ENCODE measurements around the gene HMBS. TPM values are rescaled to one million over a fixed set of nuclear protein-coding genes. Genes with fewer than 3 reads are reported as not detected.
A peak's percentile ranks its signal among the peaks of the same experiment; 100 is the strongest.
"Not testable (repeated sequence)": the region's sequence is repeated elsewhere in the genome, so short reads cannot be mapped to it uniquely, and the experiment has no call there.

HMBS gene
- total RNA-seq, 2 experiments from 2014 or later, result 31.2 to 33.8 TPM

- ChIA-PET CTCF (interaction anchor here (1.0 to 1.5 kb wide), 6 partner anchors 11 to 84 kb away, joined by 3 to 5 read pairs (median 4); partner anchors contain the start of genes C2CD2L, CBL, NLRX1 and VPS11), POLR2A (interaction anchor here (0.5 to 2.2 kb wide), 9 partner anchors 13 to 66 kb away, joined by 3 to 10 read pairs (median 3); partner anchors contain the start of genes C2CD2L, DPAGT1 and VPS11)
- intact Hi-C loops (cut with micrococcal nuclease), result loop anchor here (1.0 to 5.0 kb wide), 6 partner anchors 14 to 211 kb away; partner anchors contain the start of genes C2CD2L, DPAGT1, HMBS and RNF26
- Mint-ChIP-seq H3K4me3 (peak overlapping the region; percentile 88), H3K4me1 (ENCODE audit: low read depth) (peaks cover 29% of the 10 kb centered on the region), H3K27ac (peak overlapping the region; percentile 78), H3K9me3 (no peaks in the 10 kb centered on the region), H3K27me3 (no peaks in the 10 kb centered on the region), H3K36me3 (peaks cover 14% of the 10 kb centered on the region)
- no peak for DNase-seq
These were observed 37.1 kb downstream of the HMBS start for GRCh38 chr11:119121811-119122124.

DNA sequence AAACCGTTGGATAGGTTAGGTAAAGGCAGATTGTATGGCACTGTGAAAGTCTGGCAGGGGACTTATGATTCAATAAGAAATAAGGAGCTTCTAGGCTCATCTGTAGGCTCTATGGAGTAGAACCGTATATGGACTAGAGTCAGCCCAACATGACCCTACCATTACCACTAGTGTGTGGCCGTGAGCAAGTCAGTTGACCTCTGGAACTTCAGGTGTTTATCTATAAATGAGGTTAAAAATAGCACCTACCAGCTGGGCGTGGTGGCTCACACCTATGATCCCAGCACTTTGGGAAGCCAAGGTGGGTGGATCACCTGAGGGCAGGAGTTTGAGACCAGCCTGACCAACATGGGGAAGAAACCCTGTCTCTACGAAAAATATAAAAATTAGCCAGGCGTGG, 41.1 kb downstream of the HMBS start:
- Mint-ChIP-seq H3K9me3 (no peaks in the 10 kb centered on the region), H3K27ac (no peak overlapping the region), H3K27me3 (no peaks in the 10 kb centered on the region), H3K4me3 (no peak overlapping the region), H3K36me3 (peaks cover 9% of the 10 kb centered on the region), H3K4me1 (ENCODE audit: low read depth) (peaks cover 29% of the 10 kb centered on the region)
- intact Hi-C loops (cut with micrococcal nuclease), result no loop called here
- no peak for DNase-seq
- ChIA-PET CTCF (no interaction called here), POLR2A (no interaction called here)

- Mint-ChIP-seq H3K9me3 (no peaks in the 10 kb centered on the region), H3K4me1 (ENCODE audit: low read depth) (peaks cover 26% of the 10 kb centered on the region), H3K27ac (peak overlapping the region; percentile 61), H3K36me3 (peaks cover 15% of the 10 kb centered on the region), H3K27me3 (no peaks in the 10 kb centered on the region), H3K4me3 (no peak overlapping the region)
- ChIA-PET CTCF (interaction anchor here (1.2 kb wide), 1 partner anchor 70 kb away, joined by 4 read pairs; no protein-coding TSS in a partner anchor), POLR2A (interaction anchor here (0.6 kb wide), 1 partner anchor 83 kb away, joined by 6 read pairs; no protein-coding TSS in a partner anchor)
- intact Hi-C loops (cut with micrococcal nuclease), result no loop called here
- no peak for DNase-seq
These were observed 42.1 kb downstream of the HMBS start for GRCh38 chr11:119126675-119127268.

- Mint-ChIP-seq H3K4me1 (ENCODE audit: low read depth) (peaks cover 11% of the 10 kb centered on the region), H3K36me3 (peaks cover 26% of the 10 kb centered on the region)
- CTCF ChIA-PET, result no interaction called here
These were observed 46.0 kb downstream of the HMBS start for GRCh38 chr11:119130662-119131061.

GRCh38 chr11:119134389-119134978, 49.8 kb downstream of the HMBS start:
- H3K27me3 Mint-ChIP-seq, result no peaks in the 10 kb centered on the region
- H3K4me3 Mint-ChIP-seq, result no peak overlapping the region
- no peaks in the 10 kb centered on the region for H3K4me1 Mint-ChIP-seq (ENCODE audit: low read depth)
- no peaks in the 10 kb centered on the region for H3K9me3 Mint-ChIP-seq
- ChIA-PET POLR2A (no interaction called here), CTCF (interaction anchor here (0.9 to 1.6 kb wide), 7 partner anchors 9 to 203 kb away, joined by 3 to 4 read pairs (median 3); partner anchors contain the start of genes HINFP and VPS11)
- H3K36me3 Mint-ChIP-seq, result peaks cover 23% of the 10 kb centered on the region
- intact Hi-C loops (cut with micrococcal nuclease), result no loop called here
- no peak for DNase-seq
- H3K27ac Mint-ChIP-seq, result no peak overlapping the region

More at GRCh38 chr11:119130662-119131061, 46.0 kb downstream of the HMBS start:
- Mint-ChIP-seq H3K9me3 (no peaks in the 10 kb centered on the region), H3K27me3 (no peaks in the 10 kb centered on the region), H3K4me3 (no peak overlapping the region), H3K27ac (no peak overlapping the region)
- POLR2A ChIA-PET, result no interaction called here
- intact Hi-C loops (cut with micrococcal nuclease), result no loop called here
- no peak for DNase-seq

- CTCF ChIA-PET; H3K36me3 Mint-ChIP-seq; POLR2A ChIA-PET; H3K4me3 Mint-ChIP-seq; DNase-seq; intact Hi-C loops (cut with micrococcal nuclease); H3K4me1 Mint-ChIP-seq (ENCODE audit: low read depth); H3K9me3 Mint-ChIP-seq; H3K27ac Mint-ChIP-seq: not testable (repeated sequence)
- peaks cover 11% of the 10 kb centered on the region for H3K27me3 Mint-ChIP-seq
These were observed 54.6 kb downstream of the HMBS start for GRCh38 chr11:119139276-119139675.

Other genes with a start within 250 kb of the HMBS start
- 10 to 100 TPM; 28.0 to 28.3 TPM for gene CXCR5, start 201.0 kb upstream of the HMBS start, total RNA-seq
- gene BCL9L, start 159.0 kb upstream of the HMBS start, total RNA-seq, result 10 to 100 TPM; 28.2 to 31.8 TPM
- gene UPK2, start 128.6 kb upstream of the HMBS start, total RNA-seq, result not detected
- not detected for gene FOXR1, start 113.1 kb upstream of the HMBS start, total RNA-seq
- gene CENATAC, start 86.7 kb upstream of the HMBS start, total RNA-seq, result 10 to 100 TPM; 21.4 to 22.3 TPM
- 1,000 to 10,000 TPM; 1,852 to 1,922 TPM for gene RPS25, start 66.5 kb upstream of the HMBS start, total RNA-seq
- 10 to 100 TPM; 86.4 to 87.8 TPM for gene TRAPPC4, start 66.1 kb upstream of the HMBS start, total RNA-seq
- 10 to 100 TPM; 33.4 to 37.0 TPM for gene SLC37A4, start 54.0 kb upstream of the HMBS start, total RNA-seq
- gene HYOU1, start 27.7 kb upstream of the HMBS start, total RNA-seq, result 100 to 1,000 TPM; 127 to 136 TPM
- 10 to 100 TPM; 19.2 to 21.1 TPM for gene VPS11, start 17.1 kb upstream of the HMBS start, total RNA-seq
- gene DPAGT1, start 17.0 kb downstream of the HMBS start, total RNA-seq, result 10 to 100 TPM; 64.4 to 66.9 TPM
- 10 to 100 TPM; 23.6 to 25.2 TPM for gene C2CD2L, start 22.5 kb downstream of the HMBS start, total RNA-seq
- 10 to 100 TPM; 22.3 to 24.3 TPM for gene HINFP, start 36.7 kb downstream of the HMBS start, total RNA-seq
- gene ABCG4, start 64.2 kb downstream of the HMBS start, total RNA-seq, result not detected
- 10 to 100 TPM; 18.4 to 18.7 TPM for gene NLRX1, start 83.8 kb downstream of the HMBS start, total RNA-seq
- under 1 TPM in 1 of 2 experiments, not detected in 1; 0.36 TPM for gene NHERF4, start 100.6 kb downstream of the HMBS start, total RNA-seq
- gene CBL, start 121.5 kb downstream of the HMBS start, total RNA-seq, result 10 to 100 TPM; 30.8 to 31.2 TPM
- gene MCAM, start 232.2 kb downstream of the HMBS start, total RNA-seq, result 1 to 10 TPM; 6.9 to 8.2 TPM
- 10 to 100 TPM; 33.7 to 35.2 TPM for gene RNF26, start 249.6 kb downstream of the HMBS start, total RNA-seq